SK-N-SH treated with all-trans-retinoic acid at 6 μM for 48 hours (cell line): ENCODE data around the gene WDR17.

ENCODE experiments used
- POU6F1 ChIP-seq: fragments of 250-450 bp; sonication (Bioruptor Pico); IDR thresholded peaks from 2 replicates; pipeline ENCODE4 v1.8.0; 2021; ENCODE audit warnings: low read depth, mild to moderate bottlenecking, moderate library complexity, borderline replicate concordance
- RARB ChIP-seq: fragments of 250-450 bp; sonication (Bioruptor Pico); IDR thresholded peaks from 2 replicates; pipeline ENCODE4 v1.8.0; 2021; ENCODE audit warnings: mild to moderate bottlenecking, moderate library complexity
- TCF4 ChIP-seq: fragments of 250-450 bp; sonication (Bioruptor Pico); IDR thresholded peaks from 2 replicates; pipeline ENCODE4 v1.8.0; 2021; ENCODE audit warnings: mild to moderate bottlenecking, moderate library complexity, borderline replicate concordance

GRCh38 chr4:176038789-176039188 is 26.9 kb upstream of the WDR17 start:
- TF ChIP-seq RARB (CRISPR knock-in tag) (no peak), POU6F1 (CRISPR knock-in tag) (no peak), TCF4 (CRISPR knock-in tag) (no peak)
